ENCODE data around the gene SCD5.

DNA sequence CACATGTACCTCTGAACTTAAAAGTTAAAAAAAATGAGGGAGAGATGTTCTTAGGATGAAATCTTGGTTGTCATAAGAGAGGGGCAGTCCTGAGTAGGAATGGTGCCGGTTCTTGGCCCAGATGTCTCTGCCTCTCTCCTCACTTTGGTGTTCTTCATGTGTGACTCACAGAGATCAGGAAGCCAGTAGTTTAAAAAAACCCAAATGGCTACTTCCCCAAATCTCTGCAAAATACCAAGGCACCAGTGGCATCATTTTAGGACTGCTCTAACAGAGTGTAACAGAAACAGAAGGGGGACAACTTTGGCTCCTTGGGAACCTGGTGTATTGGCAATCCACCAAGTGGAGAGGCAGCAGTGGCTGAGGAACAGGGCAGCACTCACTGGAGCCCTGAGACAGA, 116.8 kb downstream of the SCD5 start:
- TF ChIP-seq SMARCE1 (IDR thresholded peaks at IDR 0.05) (no peak), ZNF263 (CRISPR knock-in tag; IDR thresholded peaks at IDR 0.05; ENCODE audit: borderline replicate concordance) (no peak), ZNF23 (CRISPR knock-in tag; IDR thresholded peaks at IDR 0.05) (no peak)
- TF ChIP-seq, protein P1, sequence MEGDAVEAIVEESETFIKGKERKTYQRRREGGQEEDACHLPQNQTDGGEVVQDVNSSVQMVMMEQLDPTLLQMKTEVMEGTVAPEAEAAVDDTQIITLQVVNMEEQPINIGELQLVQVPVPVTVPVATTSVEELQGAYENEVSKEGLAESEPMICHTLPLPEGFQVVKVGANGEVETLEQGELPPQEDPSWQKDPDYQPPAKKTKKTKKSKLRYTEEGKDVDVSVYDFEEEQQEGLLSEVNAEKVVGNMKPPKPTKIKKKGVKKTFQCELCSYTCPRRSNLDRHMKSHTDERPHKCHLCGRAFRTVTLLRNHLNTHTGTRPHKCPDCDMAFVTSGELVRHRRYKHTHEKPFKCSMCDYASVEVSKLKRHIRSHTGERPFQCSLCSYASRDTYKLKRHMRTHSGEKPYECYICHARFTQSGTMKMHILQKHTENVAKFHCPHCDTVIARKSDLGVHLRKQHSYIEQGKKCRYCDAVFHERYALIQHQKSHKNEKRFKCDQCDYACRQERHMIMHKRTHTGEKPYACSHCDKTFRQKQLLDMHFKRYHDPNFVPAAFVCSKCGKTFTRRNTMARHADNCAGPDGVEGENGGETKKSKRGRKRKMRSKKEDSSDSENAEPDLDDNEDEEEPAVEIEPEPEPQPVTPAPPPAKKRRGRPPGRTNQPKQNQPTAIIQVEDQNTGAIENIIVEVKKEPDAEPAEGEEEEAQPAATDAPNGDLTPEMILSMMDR (IDR thresholded peaks at IDR 0.05 in 2 of 3, conservative IDR thresholded peaks at IDR 0.05 in 1 of 3; ENCODE audit: insufficient read depth in 2 of 3, low read depth in 1 of 3, low read length in 3 of 3), result no peak
- TF ChIP-seq, protein P2, sequence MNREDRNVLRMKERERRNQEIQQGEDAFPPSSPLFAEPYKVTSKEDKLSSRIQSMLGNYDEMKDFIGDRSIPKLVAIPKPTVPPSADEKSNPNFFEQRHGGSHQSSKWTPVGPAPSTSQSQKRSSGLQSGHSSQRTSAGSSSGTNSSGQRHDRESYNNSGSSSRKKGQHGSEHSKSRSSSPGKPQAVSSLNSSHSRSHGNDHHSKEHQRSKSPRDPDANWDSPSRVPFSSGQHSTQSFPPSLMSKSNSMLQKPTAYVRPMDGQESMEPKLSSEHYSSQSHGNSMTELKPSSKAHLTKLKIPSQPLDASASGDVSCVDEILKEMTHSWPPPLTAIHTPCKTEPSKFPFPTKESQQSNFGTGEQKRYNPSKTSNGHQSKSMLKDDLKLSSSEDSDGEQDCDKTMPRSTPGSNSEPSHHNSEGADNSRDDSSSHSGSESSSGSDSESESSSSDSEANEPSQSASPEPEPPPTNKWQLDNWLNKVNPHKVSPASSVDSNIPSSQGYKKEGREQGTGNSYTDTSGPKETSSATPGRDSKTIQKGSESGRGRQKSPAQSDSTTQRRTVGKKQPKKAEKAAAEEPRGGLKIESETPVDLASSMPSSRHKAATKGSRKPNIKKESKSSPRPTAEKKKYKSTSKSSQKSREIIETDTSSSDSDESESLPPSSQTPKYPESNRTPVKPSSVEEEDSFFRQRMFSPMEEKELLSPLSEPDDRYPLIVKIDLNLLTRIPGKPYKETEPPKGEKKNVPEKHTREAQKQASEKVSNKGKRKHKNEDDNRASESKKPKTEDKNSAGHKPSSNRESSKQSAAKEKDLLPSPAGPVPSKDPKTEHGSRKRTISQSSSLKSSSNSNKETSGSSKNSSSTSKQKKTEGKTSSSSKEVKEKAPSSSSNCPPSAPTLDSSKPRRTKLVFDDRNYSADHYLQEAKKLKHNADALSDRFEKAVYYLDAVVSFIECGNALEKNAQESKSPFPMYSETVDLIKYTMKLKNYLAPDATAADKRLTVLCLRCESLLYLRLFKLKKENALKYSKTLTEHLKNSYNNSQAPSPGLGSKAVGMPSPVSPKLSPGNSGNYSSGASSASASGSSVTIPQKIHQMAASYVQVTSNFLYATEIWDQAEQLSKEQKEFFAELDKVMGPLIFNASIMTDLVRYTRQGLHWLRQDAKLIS (CRISPR knock-in tag; IDR thresholded peaks at IDR 0.05), result no peak
